MM.1S (cell line): ENCODE measurements around the gene DGCR8.

ENCODE experiments used
- DNase-seq: peaks from one replicate; pipeline ENCODE4 v3.0.0-alpha.2; 2015
- H2AFZ ChIP-seq: fragments of 300-600 bp; sonication (generic); 2 replicates; pipeline ENCODE4 v1.6.0; 2016; ENCODE audit warnings: antibody characterized with exemption, low read length
- H3F3A ChIP-seq: fragments of 300-600 bp; sonication (generic); 2 replicates; pipeline ENCODE4 v1.6.1; 2016; ENCODE audit warnings: mild to moderate bottlenecking, antibody characterized with exemption, low read length, moderate library complexity, mixed read lengths; ENCODE audit not compliant: insufficient read depth
- H3K27ac ChIP-seq: fragments of 300-600 bp; sonication (generic); 2 replicates; pipeline ENCODE4 v1.5.1; 2016; ENCODE audit warnings: mild to moderate bottlenecking, low read length
- H3K27me3 ChIP-seq: fragments of 300-600 bp; sonication (generic); replicated peaks from 2 replicates; pipeline ENCODE4 v1.6.0; 2016; ENCODE audit warnings: low read length; ENCODE audit not compliant: insufficient read depth
- H3K36me3 ChIP-seq: fragments of 300-600 bp; sonication (generic); replicated peaks from 2 replicates; pipeline ENCODE4 v1.6.1; 2016; ENCODE audit warnings: mild to moderate bottlenecking, low read length, mixed read lengths; ENCODE audit not compliant: insufficient read depth
- H3K4me1 ChIP-seq: fragments of 300-600 bp; sonication (generic); 2 replicates; pipeline ENCODE4 v1.6.1; 2016; ENCODE audit warnings: low read length, mixed read lengths
- H3K4me2 ChIP-seq: fragments of 300-600 bp; sonication (generic); 2 replicates; pipeline ENCODE4 v1.6.0; 2016; ENCODE audit warnings: low read depth, low read length
- H3K4me3 ChIP-seq: fragments of 300-600 bp; sonication (generic); 2 replicates; pipeline ENCODE4 v1.5.1; 2016; ENCODE audit warnings: low read length, mixed read lengths
- H3K79me2 ChIP-seq: fragments of 300-600 bp; sonication (generic); 2 replicates; pipeline ENCODE4 v1.6.1; 2016; ENCODE audit warnings: mixed run types, low read length, mixed read lengths
- H3K9ac ChIP-seq: fragments of 300-600 bp; sonication (generic); 2 replicates; pipeline ENCODE4 v1.6.1; 2016; ENCODE audit warnings: low read length, mixed read lengths
- H3K9me2 ChIP-seq: fragments of 300-600 bp; sonication (generic); replicated peaks from 2 replicates; pipeline ENCODE4 v1.6.1; 2016; ENCODE audit warnings: mild to moderate bottlenecking, low read length, mixed read lengths; ENCODE audit not compliant: insufficient read depth
- H3K9me3 ChIP-seq: fragments of 300-600 bp; sonication (generic); replicated peaks from 2 replicates; pipeline ENCODE4 v1.6.1; 2016; ENCODE audit warnings: mild to moderate bottlenecking, low read length, mixed read lengths; ENCODE audit not compliant: insufficient read depth
- H4K20me1 ChIP-seq: fragments of 300-600 bp; sonication (generic); 2 replicates; pipeline ENCODE4 v1.6.1; 2016; ENCODE audit warnings: mild to moderate bottlenecking, low read length, moderate library complexity, mixed read lengths; ENCODE audit not compliant: insufficient read depth
- CTCF ChIP-seq: fragments of 300-600 bp; sonication (generic); IDR thresholded peaks from 2 replicates; pipeline ENCODE4 v1.5.1; 2016; ENCODE audit warnings: antibody characterized with exemption, low read length, mixed read lengths
- EZH2 ChIP-seq: fragments of 300-600 bp; sonication (generic); optimal IDR thresholded peaks from 2 replicates; pipeline ENCODE3; 2017; ENCODE audit warnings: low read depth, mild to moderate bottlenecking, antibody characterized with exemption, low read length, mixed read lengths
- EZH2phosphoT487 ChIP-seq: fragments of 300-600 bp; sonication (generic); IDR thresholded peaks from 2 replicates; pipeline ENCODE4 v1.6.1; 2018; ENCODE audit warnings: antibody characterized with exemption, low read length

The DGCR8 gene

GRCh38 chr22:20056696-20057386 lies 23.2 kb upstream of the DGCR8 start:
- Histone ChIP-seq H3F3A (no peaks in the 10 kb centered on the region), H3K4me1 (no peaks in the 10 kb centered on the region), H3K9ac (no peak overlapping the region), H2AFZ (no peak overlapping the region), H3K4me2 (no peak overlapping the region), H3K4me3 (no peak overlapping the region), H3K27me3 (no peaks in the 10 kb centered on the region), H3K9me2 (no peaks in the 10 kb centered on the region), H3K9me3 (no peaks in the 10 kb centered on the region), H3K36me3 (no peaks in the 10 kb centered on the region), H3K27ac (no peak overlapping the region), H4K20me1 (no peaks in the 10 kb centered on the region), H3K79me2 (no peaks in the 10 kb centered on the region)
- TF ChIP-seq EZH2 (no peak), CTCF (no peak), EZH2phosphoT487 (no peak)
- no peak for DNase-seq

GRCh38 chr22:20057596-20058268 lies 22.3 kb upstream of the DGCR8 start:
- Histone ChIP-seq H3K27ac (no peak overlapping the region), H3K4me1 (no peaks in the 10 kb centered on the region), H3K27me3 (no peaks in the 10 kb centered on the region), H3K36me3 (no peaks in the 10 kb centered on the region), H3K9ac (no peak overlapping the region), H3K4me3 (no peak overlapping the region), H3K9me3 (no peaks in the 10 kb centered on the region), H3F3A (no peaks in the 10 kb centered on the region), H3K79me2 (no peaks in the 10 kb centered on the region), H2AFZ (no peak overlapping the region), H3K4me2 (no peak overlapping the region), H3K9me2 (no peaks in the 10 kb centered on the region), H4K20me1 (no peaks in the 10 kb centered on the region)
- no peak for TF ChIP-seq EZH2
- no peak for TF ChIP-seq EZH2phosphoT487
- TF ChIP-seq CTCF: no peak
- DNase-seq: no peak

- TF ChIP-seq EZH2phosphoT487 (no peak), CTCF (no peak)
- Histone ChIP-seq H4K20me1 (no peaks in the 10 kb centered on the region), H3K27ac (no peak overlapping the region), H3F3A (no peaks in the 10 kb centered on the region), H3K9me3 (no peaks in the 10 kb centered on the region), H3K27me3 (no peaks in the 10 kb centered on the region), H3K79me2 (no peaks in the 10 kb centered on the region), H3K4me2 (no peak overlapping the region), H3K9me2 (no peaks in the 10 kb centered on the region), H3K9ac (no peak overlapping the region), H3K4me3 (no peak overlapping the region), H3K36me3 (no peaks in the 10 kb centered on the region), H2AFZ (no peak overlapping the region), H3K4me1 (no peaks in the 10 kb centered on the region)
- DNase-seq: no peak
Measured at GRCh38 chr22:20058989-20059770, 20.9 kb upstream of the DGCR8 start.
